ENCODE measurements around the gene ARHGAP6.

GRCh38 chrX:11666164-11666563 lies 444 bp upstream of the ARHGAP6 start:
- TF ChIP-seq CTCF (IDR thresholded peaks at IDR 0.05), result no peak
- TF ChIP-seq POLR2A (IDR thresholded peaks at IDR 0.05), result no peak
